Chondrocyte (in vitro differentiated cells): ENCODE data around the gene RPAP3. TPM values are rescaled to one million over a fixed set of nuclear protein-coding genes. Genes with fewer than 3 reads are reported as not detected.
A peak's percentile ranks its signal among the peaks of the same experiment; 100 is the strongest.
"Not testable (repeated sequence)": the region's sequence is repeated elsewhere in the genome, so short reads cannot be mapped to it uniquely, and the experiment has no call there.

Experiments used
- DNase-seq: peaks from one replicate; pipeline ENCODE4 v3.0.0; 2021; ENCODE audit warnings: mixed read lengths, low spot score
- H3K27ac Mint-ChIP-seq: one replicate; pipeline ENCODE4 v1.8.0; 2021; ENCODE audit warnings: mild to moderate bottlenecking, moderate library complexity, mixed read lengths; ENCODE audit not compliant: unreplicated experiment
- H3K27me3 Mint-ChIP-seq: 2 replicates; pipeline ENCODE4 v1.8.0; 2021; ENCODE audit warnings: low read depth, mixed read lengths
- H3K36me3 Mint-ChIP-seq: 2 replicates; pipeline ENCODE4 v1.8.0; 2021; ENCODE audit warnings: low read depth, mixed read lengths
- H3K4me1 Mint-ChIP-seq: 2 replicates; pipeline ENCODE4 v1.8.0; 2021; ENCODE audit warnings: low read depth, mild to moderate bottlenecking, mixed read lengths
- H3K4me3 Mint-ChIP-seq: one replicate; pipeline ENCODE4 v1.8.0; 2021; ENCODE audit warnings: mild to moderate bottlenecking, moderate library complexity, mixed read lengths; ENCODE audit not compliant: unreplicated experiment
- H3K9me3 Mint-ChIP-seq: 2 replicates; pipeline ENCODE4 v1.8.0; 2021; ENCODE audit warnings: low read depth, mixed read lengths
- total RNA-seq: library from RNA; stranded (reverse); gene quantifications from 3 replicates; pipeline ENCODE4 v1.2.1, GENCODE V29; 2021
- TF ChIP-seq, protein P1 (sequence below): fragments of 200-600 bp; sonication (generic); IDR thresholded peaks from 2 replicates; pipeline ENCODE4 v1.5.0; 2021; ENCODE audit warnings: antibody characterized with exemption, mild to moderate bottlenecking, moderate library complexity

RPAP3 gene
- total RNA-seq, 1 donor from 2014 or later: 26.1 TPM

DNA sequence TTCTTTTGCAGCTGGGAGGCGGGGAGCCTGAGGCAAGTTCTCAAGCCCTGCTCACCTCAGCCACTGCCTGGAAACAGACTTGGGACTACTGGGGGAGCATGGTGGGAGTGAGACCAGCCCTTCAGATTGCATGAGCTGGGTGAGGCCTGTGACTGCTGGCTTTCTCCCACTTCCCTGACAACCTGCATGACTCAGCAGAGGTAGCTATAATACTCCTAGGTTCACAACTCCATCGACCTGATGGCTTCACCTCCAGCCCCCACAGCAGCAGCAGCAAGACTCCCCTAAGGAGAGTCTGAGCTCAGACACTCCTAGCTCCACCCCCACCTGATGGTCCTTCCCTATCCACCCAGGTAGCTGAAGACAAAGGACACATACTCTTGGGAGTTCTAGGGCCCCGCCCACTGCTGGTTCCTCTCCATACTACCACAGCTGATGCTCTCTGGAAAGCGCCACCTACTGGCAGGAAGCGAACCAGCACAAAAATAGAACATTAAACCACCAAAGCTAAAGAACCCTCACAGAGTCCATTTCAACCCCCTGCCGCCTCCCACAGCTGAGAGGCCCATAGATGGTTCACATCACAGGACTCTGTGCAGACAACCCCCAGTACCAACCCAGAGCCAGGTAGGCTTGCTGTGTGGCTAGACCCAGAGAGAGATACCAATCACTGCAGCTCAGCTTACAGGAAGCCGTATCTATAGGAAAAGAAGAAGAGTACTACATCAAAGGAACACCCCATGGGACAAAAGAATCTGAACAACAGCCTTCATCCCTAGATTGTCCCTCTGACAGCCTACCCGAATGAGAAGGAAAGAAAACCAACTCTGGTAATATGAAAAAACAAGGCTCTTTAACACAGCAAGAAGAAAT lies 68.7 kb downstream of the RPAP3 start:
- H3K27ac Mint-ChIP-seq: no peak overlapping the region
- H3K9me3 Mint-ChIP-seq: peaks cover 43% of the 10 kb centered on the region
- H3K4me1 Mint-ChIP-seq: no peaks in the 10 kb centered on the region
- H3K27me3 Mint-ChIP-seq: no peaks in the 10 kb centered on the region
- peaks cover 30% of the 10 kb centered on the region for H3K36me3 Mint-ChIP-seq
- TF ChIP-seq, protein P1, sequence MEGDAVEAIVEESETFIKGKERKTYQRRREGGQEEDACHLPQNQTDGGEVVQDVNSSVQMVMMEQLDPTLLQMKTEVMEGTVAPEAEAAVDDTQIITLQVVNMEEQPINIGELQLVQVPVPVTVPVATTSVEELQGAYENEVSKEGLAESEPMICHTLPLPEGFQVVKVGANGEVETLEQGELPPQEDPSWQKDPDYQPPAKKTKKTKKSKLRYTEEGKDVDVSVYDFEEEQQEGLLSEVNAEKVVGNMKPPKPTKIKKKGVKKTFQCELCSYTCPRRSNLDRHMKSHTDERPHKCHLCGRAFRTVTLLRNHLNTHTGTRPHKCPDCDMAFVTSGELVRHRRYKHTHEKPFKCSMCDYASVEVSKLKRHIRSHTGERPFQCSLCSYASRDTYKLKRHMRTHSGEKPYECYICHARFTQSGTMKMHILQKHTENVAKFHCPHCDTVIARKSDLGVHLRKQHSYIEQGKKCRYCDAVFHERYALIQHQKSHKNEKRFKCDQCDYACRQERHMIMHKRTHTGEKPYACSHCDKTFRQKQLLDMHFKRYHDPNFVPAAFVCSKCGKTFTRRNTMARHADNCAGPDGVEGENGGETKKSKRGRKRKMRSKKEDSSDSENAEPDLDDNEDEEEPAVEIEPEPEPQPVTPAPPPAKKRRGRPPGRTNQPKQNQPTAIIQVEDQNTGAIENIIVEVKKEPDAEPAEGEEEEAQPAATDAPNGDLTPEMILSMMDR: peak; percentile 68
- DNase-seq: no peak
- H3K4me3 Mint-ChIP-seq: no peak overlapping the region

DNA sequence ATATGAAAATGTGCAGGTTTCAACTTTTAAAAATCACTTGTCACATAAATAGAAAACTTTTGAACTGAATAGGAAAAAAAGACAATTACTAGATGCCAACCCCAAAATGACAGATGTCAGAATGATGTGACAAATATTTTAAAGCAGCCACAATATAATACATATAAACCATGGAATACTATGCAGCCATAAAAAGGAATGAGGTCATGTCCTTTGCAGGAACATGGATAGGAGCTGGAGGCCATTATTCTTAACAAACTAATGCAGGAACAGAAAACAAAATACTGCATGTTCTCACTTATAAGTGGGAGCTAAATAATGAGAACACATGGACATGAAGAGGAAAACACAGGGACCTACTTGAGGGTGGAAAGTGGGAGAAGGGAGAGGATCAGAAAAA lies 70.1 kb downstream of the RPAP3 start:
- H3K4me1 Mint-ChIP-seq, H3K27ac Mint-ChIP-seq, DNase-seq, H3K27me3 Mint-ChIP-seq, H3K4me3 Mint-ChIP-seq: not testable (repeated sequence)
- Mint-ChIP-seq H3K9me3 (peaks cover 39% of the 10 kb centered on the region), H3K36me3 (peaks cover 30% of the 10 kb centered on the region)

DNA sequence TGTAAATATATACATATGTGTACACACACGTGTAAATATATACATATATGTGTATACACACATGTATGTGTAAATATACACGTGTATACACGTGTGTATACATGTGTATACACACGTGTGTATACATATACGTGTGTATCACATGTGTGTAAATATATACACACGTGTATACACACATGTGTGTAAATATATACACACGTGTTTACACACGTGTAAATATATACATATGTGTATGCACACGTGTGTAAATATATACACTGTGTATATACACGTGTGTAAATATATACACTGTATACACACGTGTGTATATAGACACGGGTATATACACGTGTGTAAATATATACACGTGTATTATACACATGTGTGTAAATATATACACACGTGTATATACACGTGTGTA lies 71.7 kb downstream of the RPAP3 start:
- Mint-ChIP-seq H3K9me3 (peaks cover 35% of the 10 kb centered on the region), H3K36me3 (peaks cover 34% of the 10 kb centered on the region), H3K4me1 (no peaks in the 10 kb centered on the region), H3K27ac (no peak overlapping the region), H3K4me3 (no peak overlapping the region), H3K27me3 (no peaks in the 10 kb centered on the region)
- TF ChIP-seq, protein P1: no peak
- no peak for DNase-seq

DNA sequence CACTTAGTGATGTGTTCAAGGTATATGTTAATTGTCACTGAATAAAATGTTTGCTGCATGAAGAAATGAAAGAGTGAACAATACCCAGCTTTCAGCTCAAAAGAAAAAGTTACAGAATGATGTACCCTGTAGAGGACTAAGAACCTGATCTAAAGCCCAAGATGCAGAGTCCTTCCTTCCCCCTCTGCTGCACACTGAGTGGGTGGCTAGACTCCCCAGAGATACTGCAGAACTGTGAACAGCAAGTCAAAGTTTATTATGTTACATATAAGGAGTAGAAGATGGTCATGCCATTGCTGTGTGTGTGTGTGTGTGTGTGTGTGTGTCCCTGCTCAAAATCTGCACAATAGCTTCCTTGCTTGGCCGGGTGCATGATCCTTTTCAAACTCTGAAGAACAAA lies 83.9 kb downstream of the RPAP3 start:
- no peaks in the 10 kb centered on the region for H3K27me3 Mint-ChIP-seq
- H3K9me3 Mint-ChIP-seq: peaks cover 12% of the 10 kb centered on the region
- TF ChIP-seq, protein P1: no peak
- no peaks in the 10 kb centered on the region for H3K4me1 Mint-ChIP-seq
- H3K4me3 Mint-ChIP-seq: no peak overlapping the region
- H3K27ac Mint-ChIP-seq: no peak overlapping the region
- no peak for DNase-seq
- H3K36me3 Mint-ChIP-seq: peaks cover 15% of the 10 kb centered on the region

DNA sequence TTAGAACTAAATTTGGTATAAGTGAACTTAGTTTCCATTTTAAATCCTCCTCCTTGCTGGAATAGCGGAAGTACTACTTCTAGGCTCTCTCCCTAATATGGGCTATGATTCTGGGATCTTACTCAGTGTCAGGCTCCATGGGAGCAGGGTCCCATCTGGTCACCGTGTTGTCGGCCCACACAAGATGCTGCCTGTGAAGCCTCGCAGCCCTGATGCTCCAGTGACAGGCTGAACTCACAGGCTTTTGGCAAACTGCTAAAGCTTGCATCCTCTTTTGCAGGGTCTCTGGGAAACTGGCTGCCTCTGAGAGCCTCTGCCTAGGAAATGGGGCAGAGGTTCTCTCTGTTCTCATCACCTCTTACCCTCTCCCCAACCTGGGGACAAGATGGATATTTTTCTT lies 88.4 kb downstream of the RPAP3 start:
- Mint-ChIP-seq H3K4me3 (no peak overlapping the region), H3K36me3 (peaks cover 5% of the 10 kb centered on the region), H3K27ac (no peak overlapping the region), H3K4me1 (no peaks in the 10 kb centered on the region), H3K27me3 (no peaks in the 10 kb centered on the region), H3K9me3 (peaks cover 11% of the 10 kb centered on the region)
- TF ChIP-seq, protein P1: no peak
- no peak for DNase-seq

DNA sequence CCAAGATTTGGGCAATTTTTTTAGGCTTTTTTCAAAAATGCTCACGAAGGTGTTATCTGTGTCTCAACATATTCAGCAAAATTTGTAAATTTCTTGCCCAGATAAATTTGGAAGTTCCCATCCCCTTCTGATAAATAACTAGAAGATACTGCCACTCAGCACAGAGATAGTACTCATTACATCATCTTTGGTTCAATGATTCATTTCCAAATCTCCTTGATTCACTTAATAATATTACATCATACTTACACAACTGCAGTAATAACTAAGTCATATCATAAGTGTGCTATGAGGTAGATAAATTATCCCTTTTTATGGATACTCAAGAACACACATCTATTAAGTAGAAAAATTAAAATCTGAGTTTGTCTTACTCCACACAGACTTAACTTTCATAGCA lies 89.4 kb downstream of the RPAP3 start:
- H3K4me1 Mint-ChIP-seq: no peaks in the 10 kb centered on the region
- peaks cover 11% of the 10 kb centered on the region for H3K9me3 Mint-ChIP-seq
- no peak overlapping the region for H3K27ac Mint-ChIP-seq
- no peak overlapping the region for H3K4me3 Mint-ChIP-seq
- TF ChIP-seq, protein P1: no peak
- H3K27me3 Mint-ChIP-seq: no peaks in the 10 kb centered on the region
- peaks cover 5% of the 10 kb centered on the region for H3K36me3 Mint-ChIP-seq
- DNase-seq: no peak
